GM12864 (cell line): ENCODE measurements around the gene GPR119.
A peak's percentile ranks its signal among the peaks of the same experiment; 100 is the strongest.

Source experiments
- DNase-seq: peaks from one replicate; pipeline ENCODE4 v3.0.0-alpha.2; 2011; ENCODE audit warnings: low read depth
- H3K4me3 ChIP-seq: 2 replicates; pipeline ENCODE4 v1.5.1; 2011; ENCODE audit warnings: mild to moderate bottlenecking, low read depth, low read length, control low read depth
- TF ChIP-seq, protein P1 (sequence below): IDR thresholded peaks from 2 replicates; pipeline ENCODE4 v1.5.1; 2011; ENCODE audit warnings: low read depth, mild to moderate bottlenecking, moderate library complexity, low read length, control low read depth, inconsistent platforms; ENCODE audit errors: missing control alignments

Gene GPR119

DNA sequence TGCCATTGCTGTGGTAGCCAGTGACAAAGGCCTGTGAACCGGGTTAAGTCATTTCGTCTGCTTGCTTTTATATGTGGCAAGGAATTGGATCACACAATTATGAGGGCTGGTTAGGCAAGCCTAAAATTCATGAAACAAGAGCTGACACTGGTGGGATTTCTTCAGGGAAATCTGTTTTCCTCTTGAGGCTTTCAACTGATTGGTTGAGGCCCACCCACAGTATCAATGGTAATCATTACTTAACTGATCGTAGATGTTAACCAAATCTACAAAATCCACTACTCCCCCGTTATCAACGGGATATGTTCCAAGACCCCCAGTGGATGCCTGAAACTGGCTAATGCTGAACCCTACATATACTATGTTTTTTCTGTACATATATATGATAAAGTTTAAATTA is 29.3 kb upstream of the GPR119 start:
- no peak for DNase-seq
- TF ChIP-seq, protein P1, sequence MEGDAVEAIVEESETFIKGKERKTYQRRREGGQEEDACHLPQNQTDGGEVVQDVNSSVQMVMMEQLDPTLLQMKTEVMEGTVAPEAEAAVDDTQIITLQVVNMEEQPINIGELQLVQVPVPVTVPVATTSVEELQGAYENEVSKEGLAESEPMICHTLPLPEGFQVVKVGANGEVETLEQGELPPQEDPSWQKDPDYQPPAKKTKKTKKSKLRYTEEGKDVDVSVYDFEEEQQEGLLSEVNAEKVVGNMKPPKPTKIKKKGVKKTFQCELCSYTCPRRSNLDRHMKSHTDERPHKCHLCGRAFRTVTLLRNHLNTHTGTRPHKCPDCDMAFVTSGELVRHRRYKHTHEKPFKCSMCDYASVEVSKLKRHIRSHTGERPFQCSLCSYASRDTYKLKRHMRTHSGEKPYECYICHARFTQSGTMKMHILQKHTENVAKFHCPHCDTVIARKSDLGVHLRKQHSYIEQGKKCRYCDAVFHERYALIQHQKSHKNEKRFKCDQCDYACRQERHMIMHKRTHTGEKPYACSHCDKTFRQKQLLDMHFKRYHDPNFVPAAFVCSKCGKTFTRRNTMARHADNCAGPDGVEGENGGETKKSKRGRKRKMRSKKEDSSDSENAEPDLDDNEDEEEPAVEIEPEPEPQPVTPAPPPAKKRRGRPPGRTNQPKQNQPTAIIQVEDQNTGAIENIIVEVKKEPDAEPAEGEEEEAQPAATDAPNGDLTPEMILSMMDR, result no peak
- no peak overlapping the region for H3K4me3 ChIP-seq

DNA sequence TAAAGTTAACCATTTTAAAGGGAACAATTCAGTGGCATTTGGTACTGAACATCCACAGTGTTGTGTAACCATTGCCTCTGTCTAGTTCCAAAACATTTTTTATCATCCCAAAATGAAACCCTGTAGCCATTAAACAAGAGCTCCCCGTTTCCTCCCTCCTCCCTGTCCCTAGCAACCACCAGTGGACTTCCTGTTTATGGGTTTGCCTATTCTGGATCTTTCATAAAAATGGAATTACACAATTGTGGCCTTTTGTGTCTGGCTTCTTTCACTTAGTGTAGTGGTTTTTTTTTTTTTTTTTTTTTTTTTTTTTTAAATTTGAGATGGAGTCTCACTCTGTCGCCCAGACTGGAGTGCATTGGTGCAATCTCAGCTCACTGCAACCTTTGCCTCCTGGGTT is 27.9 kb upstream of the GPR119 start:
- TF ChIP-seq, protein P1, result no peak
- no peak for DNase-seq
- no peak overlapping the region for H3K4me3 ChIP-seq

DNA sequence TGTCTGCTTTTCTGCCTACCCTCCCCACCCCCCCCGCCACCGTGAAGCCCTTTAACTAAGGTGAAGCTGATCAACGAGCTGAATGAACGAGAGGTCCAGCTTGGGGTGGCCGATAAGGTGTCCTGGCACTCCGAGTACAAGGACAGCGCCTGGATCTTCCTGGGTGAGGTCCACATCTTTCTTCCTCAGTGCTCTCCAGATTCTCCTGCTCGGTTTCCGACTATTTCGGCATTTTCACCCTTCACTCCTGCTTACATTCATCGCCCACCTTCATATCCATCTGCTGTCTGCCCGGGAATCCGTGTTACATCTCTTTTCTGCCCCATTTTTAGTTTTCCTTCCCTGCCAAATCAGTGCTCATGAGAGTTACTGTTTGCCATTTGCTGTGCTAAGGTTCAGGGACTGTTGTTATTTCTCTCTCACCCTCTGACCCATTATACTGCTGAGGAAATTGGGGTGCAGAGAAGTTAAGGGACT is 16.8 kb upstream of the GPR119 start:
- H3K4me3 ChIP-seq, result peak overlapping the region; percentile 90
- DNase-seq, result no peak
- TF ChIP-seq, protein P1, result no peak

DNA sequence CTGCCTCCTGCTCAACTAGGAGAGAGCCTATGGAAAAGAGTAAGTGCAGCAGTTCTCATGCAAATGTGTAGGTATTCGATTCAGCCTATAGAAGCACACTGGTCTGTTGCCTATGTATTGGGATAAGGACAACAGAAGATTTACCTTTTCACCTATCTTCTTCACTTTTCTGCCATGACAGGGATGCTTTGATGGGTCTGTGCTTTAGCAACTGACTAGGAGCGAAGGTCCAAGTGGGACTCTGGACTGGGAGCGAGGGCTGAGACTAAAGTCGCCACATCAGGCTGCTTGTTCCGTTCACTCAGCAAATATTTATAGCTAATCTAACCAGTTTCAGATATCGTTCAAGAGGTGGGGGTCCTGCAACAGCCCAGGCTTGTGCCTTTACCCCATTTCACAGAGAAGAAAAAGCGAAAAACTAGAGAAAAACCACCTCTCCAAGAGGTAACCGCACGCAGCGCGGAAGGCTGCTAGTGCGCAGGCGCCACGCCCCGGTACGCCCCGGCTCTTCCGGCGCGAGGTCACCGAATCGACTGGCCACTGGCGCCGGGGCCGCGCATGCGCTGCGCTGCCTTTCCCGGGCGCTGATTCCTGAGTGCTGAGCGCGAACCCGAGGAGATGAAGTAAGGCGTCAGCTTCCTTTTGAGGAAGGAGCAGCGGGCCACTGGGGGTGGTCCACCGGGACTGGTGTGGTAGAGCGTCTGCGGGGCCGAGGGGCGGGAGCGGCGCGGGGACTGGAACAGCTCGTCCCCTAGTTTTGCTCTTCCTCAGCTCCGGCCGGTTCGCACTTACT is 16.1 kb upstream of the GPR119 start, which contains the start of gene RBMX2:
RBMX2 (plus strand) TSS at position 573 of the 793 bp plus-strand sequence; CDS start at position 619, 46 bp downstream.
- peak within 1 kb of the TSS; percentile 90 for H3K4me3 ChIP-seq
- peak; percentile 27 for DNase-seq
- TF ChIP-seq, protein P1, result no peak

DNA sequence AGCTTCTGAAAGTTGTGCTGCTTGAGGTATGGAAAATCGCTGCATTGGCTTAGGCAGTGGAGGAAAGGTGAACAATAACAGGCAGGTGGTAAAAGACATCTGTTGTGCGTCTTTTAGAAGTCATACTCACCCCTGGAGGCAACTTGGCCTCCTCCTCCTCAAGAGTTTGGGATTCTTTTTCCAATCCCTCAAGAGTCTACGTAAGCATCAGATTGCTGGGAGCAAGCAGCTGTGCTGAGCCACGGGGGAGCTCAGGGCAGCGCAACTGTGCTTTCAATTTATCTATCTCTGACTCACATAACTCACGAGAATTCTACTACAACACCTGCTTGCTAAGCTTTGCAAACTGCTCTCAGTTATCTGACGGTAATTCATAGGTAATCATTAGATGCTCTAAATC is 9.9 kb upstream of the GPR119 start:
- H3K4me3 ChIP-seq, result no peak overlapping the region
- TF ChIP-seq, protein P1, result no peak
- DNase-seq, result no peak

DNA sequence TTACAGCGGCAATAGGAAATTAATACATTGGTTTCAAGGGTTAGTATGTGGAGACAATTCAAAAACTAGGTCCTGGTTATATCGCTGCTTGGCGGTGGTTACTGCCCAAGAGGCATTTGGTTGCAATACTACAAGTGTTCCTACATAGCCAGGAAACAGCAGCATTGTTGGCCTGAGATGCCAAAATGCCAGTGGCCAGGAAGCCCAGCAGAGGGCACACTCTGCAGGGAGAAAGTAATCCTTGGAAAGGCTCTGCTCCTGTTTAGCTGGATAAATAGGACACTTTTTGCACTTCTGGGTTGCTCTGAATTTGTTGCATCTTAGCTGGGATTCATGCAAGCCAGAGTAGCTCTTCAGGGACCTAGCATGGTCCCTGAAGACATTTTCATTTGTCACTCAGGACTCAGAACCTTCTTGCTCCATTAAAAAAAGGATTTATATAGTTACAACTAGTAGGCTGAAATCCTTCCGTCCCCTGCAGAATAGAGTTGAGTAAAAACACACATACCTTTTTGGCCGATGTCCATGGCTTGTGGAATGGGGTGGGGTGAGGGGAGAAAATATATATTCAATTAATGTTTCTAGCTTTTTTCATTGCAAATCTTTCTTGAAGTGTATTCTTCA is 8.1 kb upstream of the GPR119 start:
- H3K4me3 ChIP-seq, result no peak overlapping the region
- no peak for DNase-seq
- TF ChIP-seq, protein P1, result peak; percentile 48
